AG09309 (cell line): ENCODE data around the gene PRKAG2.

ENCODE experiments used
- DNase-seq: peaks from one replicate; pipeline ENCODE4 v3.0.0-alpha.2; 2010; ENCODE audit warnings: low read depth
- H3K4me3 ChIP-seq: 2 replicates; pipeline ENCODE4 v1.5.1; 2011; ENCODE audit warnings: mild to moderate bottlenecking, low read depth, low read length, moderate library complexity; ENCODE audit not compliant: control insufficient read depth
- CTCF ChIP-seq: IDR thresholded peaks from 2 replicates; pipeline ENCODE4 v1.5.1; 2011; ENCODE audit warnings: mild to moderate bottlenecking, low read depth, low read length, inconsistent platforms; ENCODE audit not compliant: insufficient read depth, control insufficient read depth; ENCODE audit errors: missing control alignments

PRKAG2 gene

GRCh38 chr7:151550656-151551286, 326.1 kb downstream of the PRKAG2 start:
- H3K4me3 ChIP-seq, result no peak overlapping the region
- no peak for DNase-seq
- TF ChIP-seq CTCF, result no peak

- H3K4me3 ChIP-seq, result no peak overlapping the region
- DNase-seq, result no peak
- no peak for TF ChIP-seq CTCF
These were observed 327.3 kb downstream of the PRKAG2 start for GRCh38 chr7:151549644-151550043.

- no peak for DNase-seq
- no peak overlapping the region for H3K4me3 ChIP-seq
- TF ChIP-seq CTCF, result no peak
These were observed 327.8 kb downstream of the PRKAG2 start for GRCh38 chr7:151549083-151549482.

GRCh38 chr7:151544183-151544582, 332.7 kb downstream of the PRKAG2 start:
- TF ChIP-seq CTCF, result no peak
- no peak overlapping the region for H3K4me3 ChIP-seq
- no peak for DNase-seq

- no peak for DNase-seq
- TF ChIP-seq CTCF, result no peak
- H3K4me3 ChIP-seq, result no peak overlapping the region
These were observed 334.2 kb downstream of the PRKAG2 start for GRCh38 chr7:151542606-151543130.

- no peak for TF ChIP-seq CTCF
- H3K4me3 ChIP-seq, result no peak overlapping the region
- DNase-seq, result no peak
These were observed 335.0 kb downstream of the PRKAG2 start for GRCh38 chr7:151541709-151542499.
